Progenitor cell of endocrine pancreas (in vitro differentiated cells): ENCODE measurements around the gene CSF2RB. TPM values are rescaled to one million over a fixed set of nuclear protein-coding genes. Genes with fewer than 3 reads are reported as not detected.

ENCODE experiments used
- DNase-seq: peaks from one replicate; pipeline ENCODE4 v3.0.0; 2021; ENCODE audit warnings: low spot score; ENCODE audit not compliant: unreplicated experiment
- H3K27ac Mint-ChIP-seq: 2 replicates; pipeline ENCODE4 v1.8.0; 2021; ENCODE audit warnings: mild to moderate bottlenecking, moderate library complexity, mixed read lengths
- H3K27me3 Mint-ChIP-seq: 2 replicates; pipeline ENCODE4 v1.8.0; 2021; ENCODE audit warnings: mixed read lengths
- H3K36me3 Mint-ChIP-seq: 2 replicates; pipeline ENCODE4 v1.8.0; 2022; ENCODE audit warnings: mixed read lengths; ENCODE audit not compliant: insufficient read depth
- H3K4me1 Mint-ChIP-seq: 2 replicates; pipeline ENCODE4 v1.8.0; 2021; ENCODE audit warnings: low read depth, mixed read lengths
- H3K4me3 Mint-ChIP-seq: 2 replicates; pipeline ENCODE4 v1.8.0; 2021; ENCODE audit warnings: low read depth, mild to moderate bottlenecking, moderate library complexity, mixed read lengths
- H3K9me3 Mint-ChIP-seq: 2 replicates; pipeline ENCODE4 v1.8.0; 2021; ENCODE audit warnings: low read depth, mixed read lengths
- CTCF ChIP-seq: fragments of 200-600 bp; sonication (generic); IDR thresholded peaks from one replicate; pipeline ENCODE4 v1.5.0; 2021; ENCODE audit warnings: antibody characterized with exemption, mild to moderate bottlenecking; ENCODE audit not compliant: unreplicated experiment
- total RNA-seq: library from RNA; stranded (reverse); gene quantifications from 2 replicates; pipeline ENCODE4 v1.2.1, GENCODE V29; 2021

The CSF2RB gene
- total RNA-seq, 1 donor from 2014 or later, result not detected

GRCh38 chr22:36953239-36954080 is 40.0 kb downstream of the CSF2RB start:
- H3K9me3 Mint-ChIP-seq, result peaks cover 6% of the 10 kb centered on the region
- H3K36me3 Mint-ChIP-seq, result no peaks in the 10 kb centered on the region
- no peak overlapping the region for H3K4me3 Mint-ChIP-seq
- H3K4me1 Mint-ChIP-seq, result no peaks in the 10 kb centered on the region
- TF ChIP-seq CTCF, result no peak
- DNase-seq, result no peak
- no peak overlapping the region for H3K27ac Mint-ChIP-seq
- peaks cover 23% of the 10 kb centered on the region for H3K27me3 Mint-ChIP-seq

GRCh38 chr22:36954251-36955014 is 41.0 kb downstream of the CSF2RB start:
- no peak overlapping the region for H3K4me3 Mint-ChIP-seq
- no peaks in the 10 kb centered on the region for H3K4me1 Mint-ChIP-seq

DNA sequence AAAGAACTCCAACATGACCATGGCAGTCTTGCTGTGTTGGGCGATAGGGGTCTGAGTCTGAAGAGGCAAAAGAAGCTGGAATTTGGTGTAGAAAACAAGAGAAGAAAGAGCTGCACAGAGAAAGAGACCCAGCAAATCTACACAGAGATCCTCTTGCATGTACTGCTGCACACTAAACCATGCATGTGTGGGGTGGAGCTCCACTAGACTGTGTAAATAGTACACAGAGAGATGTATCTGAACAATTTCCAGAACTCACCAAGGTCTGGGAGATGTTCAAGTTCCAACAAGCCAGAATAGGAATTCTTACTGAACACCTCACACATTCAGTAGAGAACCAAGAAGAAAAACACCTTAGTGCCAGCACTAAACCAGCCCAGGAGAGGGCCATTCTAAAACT is 42.3 kb downstream of the CSF2RB start:
- H3K27ac Mint-ChIP-seq, result no peak overlapping the region
- no peaks in the 10 kb centered on the region for H3K36me3 Mint-ChIP-seq
- H3K4me3 Mint-ChIP-seq, result no peak overlapping the region
- peaks cover 33% of the 10 kb centered on the region for H3K27me3 Mint-ChIP-seq
- H3K4me1 Mint-ChIP-seq, result no peaks in the 10 kb centered on the region
- TF ChIP-seq CTCF, result no peak
- peaks cover 6% of the 10 kb centered on the region for H3K9me3 Mint-ChIP-seq
- no peak for DNase-seq

More at GRCh38 chr22:36954251-36955014, 41.0 kb downstream of the CSF2RB start:
- Mint-ChIP-seq H3K27ac (no peak overlapping the region), H3K27me3 (peaks cover 22% of the 10 kb centered on the region), H3K9me3 (peaks cover 6% of the 10 kb centered on the region), H3K36me3 (no peaks in the 10 kb centered on the region)
- TF ChIP-seq CTCF, result no peak
- DNase-seq, result no peak

DNA sequence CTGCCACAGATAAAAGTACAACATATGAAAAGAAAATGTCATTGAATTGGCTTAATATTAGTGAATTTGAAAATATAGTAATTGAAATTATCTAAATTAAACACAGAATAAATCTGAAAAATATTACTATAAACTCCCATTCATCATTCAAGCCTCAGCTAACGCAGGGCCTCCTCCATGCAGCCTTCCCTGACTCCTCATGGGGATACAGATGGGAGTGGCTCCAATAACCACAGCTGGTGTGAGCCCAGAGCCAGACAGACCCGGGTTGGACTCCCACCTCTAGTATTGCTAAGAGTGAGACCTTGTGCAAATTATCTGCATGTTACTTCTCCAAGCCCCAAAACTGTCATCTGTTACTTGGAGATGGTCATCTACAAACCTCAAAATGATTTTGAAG is 44.9 kb downstream of the CSF2RB start:
- Mint-ChIP-seq H3K36me3 (no peaks in the 10 kb centered on the region), H3K4me1 (no peaks in the 10 kb centered on the region), H3K4me3 (no peak overlapping the region), H3K27me3 (peaks cover 42% of the 10 kb centered on the region), H3K27ac (no peak overlapping the region), H3K9me3 (peaks cover 6% of the 10 kb centered on the region)
- DNase-seq, result no peak
- no peak for TF ChIP-seq CTCF

- Mint-ChIP-seq H3K36me3 (no peaks in the 10 kb centered on the region), H3K27me3 (peaks cover 36% of the 10 kb centered on the region), H3K9me3 (peaks cover 4% of the 10 kb centered on the region), H3K4me3 (no peak overlapping the region), H3K27ac (no peak overlapping the region), H3K4me1 (no peaks in the 10 kb centered on the region)
- no peak for DNase-seq
- no peak for TF ChIP-seq CTCF
Measured at GRCh38 chr22:36961626-36962025, 48.2 kb downstream of the CSF2RB start.
